Left kidney (tissue), 2 donors: ENCODE data around the gene SFT2D3. TPM values are rescaled to one million over a fixed set of nuclear protein-coding genes. Genes with fewer than 3 reads are reported as not detected.
A peak's percentile ranks its signal among the peaks of the same experiment; 100 is the strongest.

Source experiments
- DNase-seq: peaks from one replicate; pipeline ENCODE4 v3.0.0-alpha.2; 2013
- polyA plus RNA-seq: library from polyadenylated mRNA; unstranded; fragments of 120-200 nt; gene quantifications from one replicate; pipeline ENCODE4 v1.2.1, GENCODE V29; 2013; ENCODE audit not compliant: insufficient read length

The SFT2D3 gene
- polyA plus RNA-seq, 1 donor, result not detected

GRCh38 chr2:127681288-127681804 lies 20.0 kb upstream of the SFT2D3 start:
- no peak for DNase-seq

GRCh38 chr2:127681976-127682857 lies 19.1 kb upstream of the SFT2D3 start:
- no peak for DNase-seq

- no peak for DNase-seq
Measured at GRCh38 chr2:127683056-127683455, 18.2 kb upstream of the SFT2D3 start.

- DNase-seq, result no peak
Measured at GRCh38 chr2:127683757-127684156, 17.5 kb upstream of the SFT2D3 start.

- DNase-seq, result no peak
Measured at GRCh38 chr2:127685410-127686080, 15.8 kb upstream of the SFT2D3 start.

- DNase-seq, result no peak
Measured at GRCh38 chr2:127688405-127688804, 12.9 kb upstream of the SFT2D3 start.

- no peak for DNase-seq
Measured at GRCh38 chr2:127690696-127691095, 10.6 kb upstream of the SFT2D3 start.

GRCh38 chr2:127694986-127695385 lies 6.3 kb upstream of the SFT2D3 start:
- no peak for DNase-seq

- DNase-seq, result peak; percentile 71
Measured at GRCh38 chr2:127695491-127696472, 5.5 kb upstream of the SFT2D3 start.

- no peak for DNase-seq
Measured at GRCh38 chr2:127697482-127698180, 3.7 kb upstream of the SFT2D3 start.

GRCh38 chr2:127698553-127699355 lies 2.5 kb upstream of the SFT2D3 start:
- no peak for DNase-seq

GRCh38 chr2:127700527-127701192 lies 637 bp upstream of the SFT2D3 start:
- no peak for DNase-seq

GRCh38 chr2:127701651-127702394 lies 526 bp downstream of the SFT2D3 start:
- DNase-seq, result peak; percentile 58

- DNase-seq, result no peak
Measured at GRCh38 chr2:127702395-127703009, 1.2 kb downstream of the SFT2D3 start.

- DNase-seq, result no peak
Measured at GRCh38 chr2:127703282-127703681, 2.0 kb downstream of the SFT2D3 start.

- no peak for DNase-seq
Measured at GRCh38 chr2:127704641-127705390, 3.5 kb downstream of the SFT2D3 start.

GRCh38 chr2:127705391-127706065 lies 4.2 kb downstream of the SFT2D3 start:
- no peak for DNase-seq
